SK-N-SH (cell line): ENCODE data around the gene H2BK1.

Experiments used
- RFX5 ChIP-seq: IDR thresholded peaks from 2 replicates; pipeline ENCODE4 v1.6.1; 2012; ENCODE audit warnings: mild to moderate bottlenecking, improper control_type of control experiment, low read length
- TAF1 ChIP-seq: IDR thresholded peaks from 2 replicates; pipeline ENCODE4 v1.6.1; 2012; ENCODE audit warnings: low read depth, mild to moderate bottlenecking, low read length, moderate library complexity, borderline replicate concordance
- TF ChIP-seq, protein P1 (sequence below): fragments of 200-600 bp; sonication (generic); IDR thresholded peaks from 2 replicates; pipeline ENCODE4 v1.6.1; 2017; ENCODE audit warnings: antibody characterized with exemption, mild to moderate bottlenecking, moderate library complexity
- TF ChIP-seq, protein P2 (sequence below): IDR thresholded peaks from 2 replicates; pipeline ENCODE4 v1.4.0; 2012; ENCODE audit warnings: low read depth
- TF ChIP-seq, protein P3 (sequence below): fragments of 150-350 bp; IDR thresholded peaks from 2 replicates; pipeline ENCODE4 v1.6.1; 2017; ENCODE audit warnings: antibody characterized with exemption, low read length, low read depth, borderline replicate concordance

DNA sequence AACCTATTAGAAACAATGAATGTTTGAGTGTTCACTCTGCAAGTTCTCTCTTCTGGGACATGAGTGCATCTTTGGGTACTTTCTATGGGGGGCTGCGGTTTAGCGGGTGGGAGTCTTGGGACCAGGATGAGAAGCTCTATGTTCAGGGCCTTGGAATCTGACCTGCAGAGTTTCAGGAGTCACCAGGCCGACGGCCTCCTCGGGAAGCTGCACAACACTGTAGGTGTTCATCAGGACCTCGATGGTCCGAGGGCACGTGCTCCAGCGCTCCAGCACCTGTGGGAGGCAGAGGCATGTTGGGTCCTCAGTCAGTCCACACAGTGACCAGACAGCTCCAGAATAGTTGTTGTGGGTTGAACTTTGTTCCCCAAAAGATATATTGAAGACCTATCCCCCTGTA, 33.9 kb downstream of the H2BK1 start:
- TF ChIP-seq, protein P1, sequence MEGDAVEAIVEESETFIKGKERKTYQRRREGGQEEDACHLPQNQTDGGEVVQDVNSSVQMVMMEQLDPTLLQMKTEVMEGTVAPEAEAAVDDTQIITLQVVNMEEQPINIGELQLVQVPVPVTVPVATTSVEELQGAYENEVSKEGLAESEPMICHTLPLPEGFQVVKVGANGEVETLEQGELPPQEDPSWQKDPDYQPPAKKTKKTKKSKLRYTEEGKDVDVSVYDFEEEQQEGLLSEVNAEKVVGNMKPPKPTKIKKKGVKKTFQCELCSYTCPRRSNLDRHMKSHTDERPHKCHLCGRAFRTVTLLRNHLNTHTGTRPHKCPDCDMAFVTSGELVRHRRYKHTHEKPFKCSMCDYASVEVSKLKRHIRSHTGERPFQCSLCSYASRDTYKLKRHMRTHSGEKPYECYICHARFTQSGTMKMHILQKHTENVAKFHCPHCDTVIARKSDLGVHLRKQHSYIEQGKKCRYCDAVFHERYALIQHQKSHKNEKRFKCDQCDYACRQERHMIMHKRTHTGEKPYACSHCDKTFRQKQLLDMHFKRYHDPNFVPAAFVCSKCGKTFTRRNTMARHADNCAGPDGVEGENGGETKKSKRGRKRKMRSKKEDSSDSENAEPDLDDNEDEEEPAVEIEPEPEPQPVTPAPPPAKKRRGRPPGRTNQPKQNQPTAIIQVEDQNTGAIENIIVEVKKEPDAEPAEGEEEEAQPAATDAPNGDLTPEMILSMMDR, result no peak
- TF ChIP-seq, protein P2, sequence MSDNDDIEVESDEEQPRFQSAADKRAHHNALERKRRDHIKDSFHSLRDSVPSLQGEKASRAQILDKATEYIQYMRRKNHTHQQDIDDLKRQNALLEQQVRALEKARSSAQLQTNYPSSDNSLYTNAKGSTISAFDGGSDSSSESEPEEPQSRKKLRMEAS, result no peak
- TF ChIP-seq TAF1 (no peak), RFX5 (no peak)
- TF ChIP-seq, protein P3, sequence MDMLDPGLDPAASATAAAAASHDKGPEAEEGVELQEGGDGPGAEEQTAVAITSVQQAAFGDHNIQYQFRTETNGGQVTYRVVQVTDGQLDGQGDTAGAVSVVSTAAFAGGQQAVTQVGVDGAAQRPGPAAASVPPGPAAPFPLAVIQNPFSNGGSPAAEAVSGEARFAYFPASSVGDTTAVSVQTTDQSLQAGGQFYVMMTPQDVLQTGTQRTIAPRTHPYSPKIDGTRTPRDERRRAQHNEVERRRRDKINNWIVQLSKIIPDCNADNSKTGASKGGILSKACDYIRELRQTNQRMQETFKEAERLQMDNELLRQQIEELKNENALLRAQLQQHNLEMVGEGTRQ, result no peak
